Stimulated activated CD8-positive, alpha-beta memory T cell treated with anti-CD3 and anti-CD28 coated beads, Interleukin-7, amount 100 ng/mL, for 1 hour (primary cell): ENCODE measurements around the gene ENSA.
"Not testable (repeated sequence)": the region's sequence is repeated elsewhere in the genome, so short reads cannot be mapped to it uniquely, and the experiment has no call there.

Source experiments
- DNase-seq, 2 donors: peaks; one replicate each; pipeline ENCODE4 v3.0.0-alpha.2; 2020; ENCODE audit warnings: low read depth in 2 of 2

Gene ENSA

GRCh38 chr1:150580966-150581365, 48.4 kb downstream of the ENSA start:
- not testable (repeated sequence) for DNase-seq

GRCh38 chr1:150579945-150580642, 49.3 kb downstream of the ENSA start:
- no peak for DNase-seq

- peak; percentile 75 to 78 for DNase-seq
Measured at GRCh38 chr1:150579110-150579944, 50.1 kb downstream of the ENSA start, which contains the start of gene MCL1. Gene MCL1, minus strand, starts transcription at chr1:150579610. Its CDS starts 80 bp downstream, at chr1:150579530.

- no peak for DNase-seq
Measured at GRCh38 chr1:150578272-150579109, 50.9 kb downstream of the ENSA start.

GRCh38 chr1:150577557-150578271, 51.7 kb downstream of the ENSA start:
- DNase-seq: no peak

GRCh38 chr1:150576794-150577556, 52.4 kb downstream of the ENSA start:
- DNase-seq: no peak

- DNase-seq: no peak
Measured at GRCh38 chr1:150576367-150576711, 53.1 kb downstream of the ENSA start.

- no peak for DNase-seq
Measured at GRCh38 chr1:150575518-150576366, 53.7 kb downstream of the ENSA start.

GRCh38 chr1:150575072-150575489, 54.3 kb downstream of the ENSA start:
- no peak for DNase-seq

- DNase-seq: no peak
Measured at GRCh38 chr1:150574260-150575071, 54.9 kb downstream of the ENSA start.

GRCh38 chr1:150573648-150574071, 55.8 kb downstream of the ENSA start:
- not testable (repeated sequence) for DNase-seq

GRCh38 chr1:150572918-150573647, 56.3 kb downstream of the ENSA start:
- DNase-seq: no peak
